G401.6 (cell line): ENCODE measurements around the gene HPN.

Source experiments
- FAIRE-seq: peaks from 2 replicates; lab custom pipeline; 2012; peaks lifted over from hg19 to GRCh38; lab: Jason Lieb, UNC

Gene HPN

DNA sequence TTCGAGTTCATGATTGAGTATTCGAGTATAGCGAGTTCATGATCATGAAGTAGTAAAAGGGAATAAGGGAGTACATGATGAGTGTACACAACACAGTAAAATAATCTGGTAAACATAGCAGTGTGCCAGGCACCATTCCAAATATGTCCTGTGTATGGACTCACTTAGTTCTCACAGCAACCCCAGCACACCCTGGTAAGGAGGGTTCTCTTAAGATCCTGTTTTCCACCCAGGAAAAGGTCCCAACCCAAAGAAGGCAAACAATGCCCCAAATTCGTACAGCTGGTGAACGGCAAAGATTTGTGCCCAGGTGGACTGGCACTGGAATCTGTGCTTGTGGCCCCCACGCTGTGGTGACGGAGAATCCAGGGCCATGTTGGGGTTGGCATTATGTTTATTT, 21.4 kb downstream of the HPN start:
- no peak for FAIRE-seq

DNA sequence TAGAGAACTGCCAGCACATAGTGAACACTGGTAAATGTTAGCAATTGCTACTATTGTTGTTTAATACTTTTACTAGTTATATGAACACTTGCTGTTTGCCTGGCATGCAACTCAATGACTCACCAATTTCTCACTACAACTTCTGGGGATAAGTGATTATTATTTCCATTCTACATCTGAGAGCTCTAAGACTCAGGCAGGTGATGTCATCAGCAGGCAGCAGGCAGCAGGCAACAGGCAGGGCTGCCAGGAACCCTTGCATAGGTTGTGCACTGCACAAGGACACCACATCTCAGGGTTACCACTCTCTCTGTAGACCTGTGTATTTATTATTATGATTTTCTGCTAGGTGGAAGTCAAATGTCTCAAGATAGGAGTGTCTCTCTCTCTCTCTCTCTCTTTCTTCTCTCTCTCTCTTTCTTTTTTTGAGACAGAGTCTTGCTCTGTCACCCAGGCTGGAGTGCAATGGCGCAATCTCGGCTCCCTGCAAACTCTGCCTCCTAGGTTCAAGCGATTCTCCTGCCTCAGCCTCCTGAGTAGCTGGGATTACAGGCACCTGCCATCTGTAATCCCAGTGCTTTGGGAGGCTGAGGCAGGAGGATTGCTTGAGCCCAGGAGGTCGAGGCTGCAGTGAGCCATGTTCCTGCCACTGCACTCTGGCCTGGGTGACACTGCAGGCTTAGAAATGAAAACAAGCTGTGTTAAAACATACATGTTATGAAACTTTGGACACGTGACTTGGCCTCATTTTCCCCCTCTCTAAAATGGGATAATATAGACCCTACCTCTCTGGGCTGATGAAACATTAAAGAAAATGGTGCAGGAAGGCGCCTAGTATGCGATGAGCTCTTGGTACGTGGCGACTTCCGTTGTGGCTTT, 22.7 kb downstream of the HPN start:
- no peak for FAIRE-seq

GRCh38 chr19:35065574-35065973, 24.1 kb downstream of the HPN start:
- FAIRE-seq, result no peak

- no peak for FAIRE-seq
These were observed 24.6 kb downstream of the HPN start for GRCh38 chr19:35066121-35066520.

GRCh38 chr19:35066691-35067563, 25.4 kb downstream of the HPN start:
- no peak for FAIRE-seq

DNA sequence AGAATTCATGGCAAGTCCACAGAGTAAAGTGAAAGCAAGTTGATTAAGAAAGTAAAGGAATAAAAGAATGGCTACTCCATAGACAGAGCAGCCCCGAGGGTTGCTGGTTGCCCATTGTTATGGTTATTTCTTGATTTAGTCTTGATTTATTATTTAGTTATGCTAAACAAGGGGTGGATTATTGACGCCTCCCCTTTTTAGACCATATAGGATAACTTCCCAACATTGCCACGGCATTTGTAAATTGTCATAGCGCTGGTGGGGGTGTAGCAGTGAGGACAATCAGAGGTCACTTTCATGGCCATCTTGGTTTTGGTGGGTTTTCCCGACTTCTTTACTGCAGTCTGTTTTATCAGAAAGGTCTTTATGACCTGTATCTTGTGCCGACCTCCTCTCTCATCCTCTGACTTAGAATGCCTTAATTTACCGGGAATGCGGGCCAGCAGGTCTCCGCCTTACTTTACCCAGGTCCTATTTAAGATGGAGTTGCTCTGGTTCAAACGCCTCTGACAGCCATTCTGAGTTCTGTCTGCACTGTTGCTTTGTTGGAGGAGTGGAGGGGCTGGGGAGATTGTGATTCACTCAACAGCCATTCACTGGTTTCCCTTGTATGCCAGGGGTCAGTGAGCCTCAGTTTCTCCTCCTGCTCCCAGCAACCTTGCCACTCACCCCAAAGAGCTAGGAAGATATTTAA, 27.6 kb downstream of the HPN start:
- no peak for FAIRE-seq

- no peak for FAIRE-seq
These were observed 28.2 kb downstream of the HPN start for GRCh38 chr19:35069696-35070095.

DNA sequence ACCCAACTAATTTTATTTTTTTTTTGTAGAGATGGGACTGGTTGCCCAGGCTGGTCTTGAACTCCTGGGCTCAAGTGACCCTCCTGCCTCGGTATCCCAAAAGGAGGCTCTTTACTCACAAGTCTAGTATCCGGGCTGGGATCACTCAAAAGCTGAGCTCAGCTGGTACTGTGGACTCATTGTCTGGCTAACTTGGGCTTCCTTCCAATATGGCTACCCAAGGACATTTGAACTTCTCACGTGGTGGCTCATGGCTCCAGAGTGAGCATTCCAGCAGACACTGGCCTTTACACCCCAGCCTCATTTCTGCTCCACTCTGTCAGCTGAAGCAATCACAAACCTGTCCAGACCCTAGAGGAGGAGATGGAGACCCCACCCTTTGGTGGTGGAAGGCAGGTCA, 28.9 kb downstream of the HPN start:
- FAIRE-seq, result no peak

- FAIRE-seq, result no peak
These were observed 32.0 kb downstream of the HPN start for GRCh38 chr19:35073516-35073915.

- no peak for FAIRE-seq
These were observed 32.4 kb downstream of the HPN start for GRCh38 chr19:35073941-35074340.

DNA sequence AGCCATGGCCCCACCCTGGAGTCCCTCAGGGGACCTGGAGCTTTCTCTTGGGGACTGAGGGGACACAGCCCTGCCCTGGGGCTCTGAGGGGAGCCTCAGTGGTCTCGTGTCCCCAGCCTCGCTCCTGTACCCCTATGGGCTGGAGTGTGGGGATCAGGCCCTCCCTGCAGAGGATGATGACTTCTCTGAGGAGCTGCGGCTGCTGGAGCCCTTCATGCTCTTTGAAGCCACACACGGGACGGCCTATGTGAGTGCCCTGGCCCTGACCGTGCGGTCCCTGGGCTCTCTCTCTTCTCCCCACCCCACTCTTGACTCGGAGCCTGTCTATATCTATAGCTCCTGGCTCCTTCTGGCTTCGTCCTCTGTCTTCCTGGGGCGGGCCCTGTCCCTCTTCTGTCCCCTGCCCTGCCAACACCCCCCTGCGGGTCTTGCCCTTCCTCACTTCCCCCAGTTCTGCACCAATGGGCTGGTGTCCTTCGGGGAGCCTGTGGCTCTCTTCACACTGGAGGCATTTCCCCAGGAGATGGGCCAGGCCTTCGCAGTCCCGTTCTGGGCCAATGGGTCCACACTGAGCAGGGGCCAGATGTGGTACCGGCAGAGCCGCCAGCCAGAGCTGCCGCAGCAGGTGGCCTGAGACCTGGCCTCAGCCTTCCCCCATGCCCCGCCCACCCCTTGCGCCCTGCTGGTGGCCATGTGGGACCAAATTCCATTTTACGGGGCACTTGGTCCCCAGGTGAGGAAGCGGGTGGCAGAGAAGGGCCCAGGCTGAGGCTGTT, 33.1 kb downstream of the HPN start:
- no peak for FAIRE-seq

GRCh38 chr19:35075202-35076025, 33.9 kb downstream of the HPN start:
- no peak for FAIRE-seq

GRCh38 chr19:35076026-35076370, 34.5 kb downstream of the HPN start:
- no peak for FAIRE-seq

- FAIRE-seq, result no peak
These were observed 35.1 kb downstream of the HPN start for GRCh38 chr19:35076657-35077056.

- no peak for FAIRE-seq
These were observed 36.1 kb downstream of the HPN start for GRCh38 chr19:35077411-35078223.

DNA sequence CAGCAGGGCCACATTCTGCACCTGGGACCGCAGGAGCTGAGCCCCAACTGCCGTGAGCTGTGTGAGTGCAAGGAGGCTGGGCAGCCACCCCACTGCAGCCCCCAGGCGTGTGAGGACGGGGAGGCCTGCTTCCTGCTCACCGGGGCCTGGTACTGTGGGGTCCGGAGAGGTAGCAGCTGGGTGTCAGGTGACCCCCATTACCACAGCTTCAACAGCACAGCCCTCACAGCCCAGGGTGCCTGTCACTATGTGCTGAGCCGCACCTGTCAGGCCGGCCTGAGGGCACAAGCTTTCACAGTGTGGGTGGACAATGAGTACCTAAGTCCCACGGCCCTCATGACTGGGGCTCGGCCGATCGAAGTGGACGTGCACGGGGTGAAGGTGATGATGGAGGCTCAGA, 38.3 kb downstream of the HPN start:
- no peak for FAIRE-seq

GRCh38 chr19:35080613-35081170, 39.2 kb downstream of the HPN start:
- FAIRE-seq, result no peak

DNA sequence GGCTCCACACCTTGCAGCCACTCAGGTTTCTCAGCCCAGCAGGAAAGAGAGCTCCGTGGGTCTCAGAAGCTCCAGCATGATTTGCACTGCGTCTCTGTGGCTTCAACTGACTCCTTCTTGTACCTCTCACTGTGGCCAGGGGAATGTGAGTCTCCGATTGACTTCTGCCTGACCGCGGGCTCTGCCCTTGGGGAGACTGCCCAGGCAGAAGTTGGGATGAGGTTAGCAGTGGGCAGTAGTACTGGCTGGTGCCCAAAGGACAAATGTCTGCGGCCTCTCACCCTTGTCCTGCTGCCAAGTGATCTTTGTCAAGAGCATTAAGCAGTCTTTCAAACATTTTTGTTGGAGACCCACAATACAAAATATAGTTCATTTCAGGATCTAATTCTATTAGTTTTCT, 39.7 kb downstream of the HPN start:
- no peak for FAIRE-seq

- no peak for FAIRE-seq
These were observed 42.4 kb downstream of the HPN start for GRCh38 chr19:35083691-35084508.
